Gastrocnemius medialis (tissue), 4 donors: ENCODE measurements around the gene SORBS1.

Experiments used
- POLR2A ChIP-seq, 2 donors: fragments of 450-650 bp; IDR thresholded peaks; one replicate each; pipeline ENCODE4 v1.6.1; 2017; ENCODE audit warnings: antibody characterized with exemption in 2 of 2, mild to moderate bottlenecking in 2 of 2, moderate library complexity in 2 of 2
- TF ChIP-seq, protein P1 (sequence below), 5 experiments: fragments of 450-650 bp in 3 of 5; fragments of 200-600 bp in 2 of 5; sonication (generic) in 2 of 5; IDR thresholded peaks in 4 of 5; conservative IDR thresholded peaks in 1 of 5; 1 replicate in 4 of 5; 2 replicates in 1 of 5; pipeline ENCODE4 v1.5.1; 2016 to 2019; ENCODE audit warnings: antibody characterized with exemption in 5 of 5, mild to moderate bottlenecking in 3 of 5, moderate library complexity in 3 of 5

- TF ChIP-seq, protein P1, sequence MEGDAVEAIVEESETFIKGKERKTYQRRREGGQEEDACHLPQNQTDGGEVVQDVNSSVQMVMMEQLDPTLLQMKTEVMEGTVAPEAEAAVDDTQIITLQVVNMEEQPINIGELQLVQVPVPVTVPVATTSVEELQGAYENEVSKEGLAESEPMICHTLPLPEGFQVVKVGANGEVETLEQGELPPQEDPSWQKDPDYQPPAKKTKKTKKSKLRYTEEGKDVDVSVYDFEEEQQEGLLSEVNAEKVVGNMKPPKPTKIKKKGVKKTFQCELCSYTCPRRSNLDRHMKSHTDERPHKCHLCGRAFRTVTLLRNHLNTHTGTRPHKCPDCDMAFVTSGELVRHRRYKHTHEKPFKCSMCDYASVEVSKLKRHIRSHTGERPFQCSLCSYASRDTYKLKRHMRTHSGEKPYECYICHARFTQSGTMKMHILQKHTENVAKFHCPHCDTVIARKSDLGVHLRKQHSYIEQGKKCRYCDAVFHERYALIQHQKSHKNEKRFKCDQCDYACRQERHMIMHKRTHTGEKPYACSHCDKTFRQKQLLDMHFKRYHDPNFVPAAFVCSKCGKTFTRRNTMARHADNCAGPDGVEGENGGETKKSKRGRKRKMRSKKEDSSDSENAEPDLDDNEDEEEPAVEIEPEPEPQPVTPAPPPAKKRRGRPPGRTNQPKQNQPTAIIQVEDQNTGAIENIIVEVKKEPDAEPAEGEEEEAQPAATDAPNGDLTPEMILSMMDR (IDR thresholded peaks at IDR 0.05 in 4 of 5, conservative IDR thresholded peaks at IDR 0.05 in 1 of 5): no peak
- TF ChIP-seq POLR2A (IDR thresholded peaks at IDR 0.05): no peak
Observed at GRCh38 chr10:95542330-95542729, 18.8 kb downstream of the SORBS1 start.
